WI38 (cell line): ENCODE results near the gene IFNLR1.

Experiments
- H3K4me3 ChIP-seq: 2 replicates; pipeline ENCODE4 v1.5.1; 2011; ENCODE audit warnings: low read depth, mild to moderate bottlenecking, control low read depth, low read length
- TF ChIP-seq, protein P1 (sequence below): IDR thresholded peaks from 2 replicates; pipeline ENCODE4 v1.5.1; 2012; ENCODE audit warnings: low read depth, mild to moderate bottlenecking, control low read depth, low read length

The IFNLR1 gene

GRCh38 chr1:24117722-24118409 lies 69.2 kb downstream of the IFNLR1 start:
- TF ChIP-seq, protein P1, sequence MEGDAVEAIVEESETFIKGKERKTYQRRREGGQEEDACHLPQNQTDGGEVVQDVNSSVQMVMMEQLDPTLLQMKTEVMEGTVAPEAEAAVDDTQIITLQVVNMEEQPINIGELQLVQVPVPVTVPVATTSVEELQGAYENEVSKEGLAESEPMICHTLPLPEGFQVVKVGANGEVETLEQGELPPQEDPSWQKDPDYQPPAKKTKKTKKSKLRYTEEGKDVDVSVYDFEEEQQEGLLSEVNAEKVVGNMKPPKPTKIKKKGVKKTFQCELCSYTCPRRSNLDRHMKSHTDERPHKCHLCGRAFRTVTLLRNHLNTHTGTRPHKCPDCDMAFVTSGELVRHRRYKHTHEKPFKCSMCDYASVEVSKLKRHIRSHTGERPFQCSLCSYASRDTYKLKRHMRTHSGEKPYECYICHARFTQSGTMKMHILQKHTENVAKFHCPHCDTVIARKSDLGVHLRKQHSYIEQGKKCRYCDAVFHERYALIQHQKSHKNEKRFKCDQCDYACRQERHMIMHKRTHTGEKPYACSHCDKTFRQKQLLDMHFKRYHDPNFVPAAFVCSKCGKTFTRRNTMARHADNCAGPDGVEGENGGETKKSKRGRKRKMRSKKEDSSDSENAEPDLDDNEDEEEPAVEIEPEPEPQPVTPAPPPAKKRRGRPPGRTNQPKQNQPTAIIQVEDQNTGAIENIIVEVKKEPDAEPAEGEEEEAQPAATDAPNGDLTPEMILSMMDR: no peak
- H3K4me3 ChIP-seq: no peak overlapping the region

DNA sequence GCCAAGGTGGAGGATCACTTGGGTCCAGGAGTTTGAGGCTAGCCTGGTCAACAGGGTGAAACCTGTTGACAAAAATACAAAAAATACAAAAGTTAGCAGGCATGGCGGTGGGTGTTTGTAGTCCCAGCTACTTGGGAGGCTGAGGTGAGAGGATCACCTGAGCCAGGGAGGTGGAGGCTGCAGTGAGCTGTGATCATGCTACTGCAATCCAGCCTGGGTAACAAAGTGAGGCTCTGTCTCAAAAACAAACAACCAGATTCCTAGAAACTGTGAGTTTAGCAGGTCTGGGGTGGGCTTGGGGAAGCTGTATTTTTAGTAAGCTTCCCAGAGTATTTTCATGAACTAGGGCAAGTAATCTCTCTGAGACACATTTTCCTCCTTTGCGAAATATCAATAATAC lies 70.0 kb downstream of the IFNLR1 start:
- no peak overlapping the region for H3K4me3 ChIP-seq
- TF ChIP-seq, protein P1: no peak

DNA sequence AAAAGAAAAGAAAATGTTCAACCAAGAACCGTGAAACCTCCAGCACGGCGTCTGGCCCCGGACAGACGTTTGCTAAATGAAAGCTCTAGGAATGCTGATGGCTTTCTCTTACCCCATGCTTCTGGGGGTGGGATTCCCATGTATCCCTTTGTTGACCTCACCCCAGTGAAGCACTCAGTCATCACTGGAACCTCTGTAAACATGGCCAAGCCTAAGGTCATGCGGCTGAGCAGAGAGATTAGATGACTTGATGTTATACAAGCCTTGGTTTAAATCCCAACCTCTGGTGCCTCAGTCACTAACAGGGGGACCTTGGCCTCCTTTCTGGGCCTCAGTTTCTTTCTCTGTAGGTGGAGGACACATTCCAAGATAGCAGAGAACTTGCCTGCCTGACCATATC lies 72.3 kb downstream of the IFNLR1 start:
- no peak overlapping the region for H3K4me3 ChIP-seq
- TF ChIP-seq, protein P1: no peak

- H3K4me3 ChIP-seq: no peak overlapping the region
These were observed 73.5 kb downstream of the IFNLR1 start for GRCh38 chr1:24113641-24114033.

DNA sequence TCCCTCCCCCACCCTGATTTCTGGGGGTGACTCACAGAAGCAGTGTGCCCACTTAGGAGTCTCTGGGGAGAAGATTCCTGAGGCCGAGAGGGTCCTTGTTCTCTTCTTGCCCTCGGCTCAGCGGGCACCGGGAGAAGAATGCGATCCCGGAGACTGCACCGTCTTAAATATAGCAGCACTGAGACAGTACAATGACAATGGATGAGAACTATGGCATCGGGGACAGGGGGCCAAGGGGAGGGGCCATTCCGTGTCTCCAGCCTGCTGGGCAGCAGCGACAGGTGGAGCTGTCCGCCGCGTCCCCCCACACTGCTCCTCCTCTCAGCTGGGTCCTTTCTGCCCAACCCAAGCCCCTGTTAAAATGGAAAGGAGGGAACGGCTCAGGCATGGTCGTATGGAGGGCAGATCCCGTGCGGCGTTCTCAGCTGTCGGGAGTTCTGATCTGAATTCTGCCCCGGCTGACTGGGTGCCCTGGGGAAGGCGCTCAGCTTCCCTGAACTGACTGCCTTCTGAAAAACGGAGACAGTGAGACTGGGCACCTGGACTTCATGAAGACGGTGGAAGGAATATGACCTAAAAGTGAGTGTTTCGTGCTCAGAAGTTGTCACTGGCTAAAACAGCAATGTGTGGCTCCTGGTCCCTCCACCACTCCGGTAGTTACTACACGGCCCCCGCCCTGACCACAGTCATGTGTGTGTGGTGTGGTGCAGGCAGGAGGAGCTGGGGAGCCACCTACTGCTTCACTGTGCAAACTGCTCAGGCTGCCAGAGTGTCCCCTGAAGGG lies 74.9 kb downstream of the IFNLR1 start, which contains the start of gene MYOM3:
MYOM3 (minus strand) TSS at position 140 of the 784 bp plus-strand sequence. CDS start 3,499 bp downstream, outside the sequence.
- TF ChIP-seq, protein P1: peak; percentile 58
- no peak within 1 kb of the TSS for H3K4me3 ChIP-seq

More at GRCh38 chr1:24113641-24114033, 73.5 kb downstream of the IFNLR1 start:
- TF ChIP-seq, protein P1: no peak

- no peak overlapping the region for H3K4me3 ChIP-seq
- TF ChIP-seq, protein P1: no peak
These were observed 75.7 kb downstream of the IFNLR1 start for GRCh38 chr1:24111262-24111995.
